ENCODE data around the gene CRYM. TPM values are rescaled to one million over a fixed set of nuclear protein-coding genes. Genes with fewer than 3 reads are reported as not detected.
"Not testable (repeated sequence)": the region's sequence is repeated elsewhere in the genome, so short reads cannot be mapped to it uniquely, and the experiment has no call there.

Gene CRYM
- total and polyA plus RNA-seq, 4 donors, result 0.30 to 2.8 TPM; not detected in 2

DNA sequence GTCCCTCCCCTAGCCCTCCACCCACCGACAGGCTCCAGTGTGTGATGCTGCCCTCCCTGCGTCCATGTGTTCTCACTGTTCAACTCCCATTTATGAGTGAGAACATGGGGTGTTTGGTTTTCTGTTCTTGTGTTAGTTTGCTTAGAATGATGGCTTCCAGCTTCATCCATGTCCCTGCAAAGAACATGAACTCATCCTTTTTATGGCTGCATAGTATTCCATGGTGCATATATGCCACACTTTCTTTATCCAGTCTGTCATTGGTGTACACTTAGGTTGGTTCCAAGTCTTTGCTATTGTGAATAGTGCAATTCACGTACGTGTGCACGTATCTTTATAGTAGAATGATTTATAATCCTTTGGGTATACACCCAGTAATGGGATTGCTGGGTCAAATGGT lies 28.6 kb upstream of the CRYM start:
- H3K27me3 ChIP-seq (ENCODE audit: control insufficient read depth in 1 of 2, insufficient read depth in 2 of 2, low read length in 1 of 2); H3K27ac ChIP-seq (ENCODE audit: low read depth in 1 of 2, low read length in 2 of 2); H3K4me3 ChIP-seq (ENCODE audit: low read length in 2 of 2); H3K4me1 ChIP-seq (ENCODE audit: control insufficient read depth in 1 of 2, insufficient read depth in 2 of 2, low read length in 2 of 2); DNase-seq; H3K36me3 ChIP-seq (ENCODE audit: control insufficient read depth in 1 of 2, insufficient read depth in 2 of 2, low read length in 1 of 2); H3K9me3 ChIP-seq (ENCODE audit: control insufficient read depth, low read length); ATAC-seq (ENCODE audit: low FRiP score): not testable (repeated sequence)
- WGBS, 2 donors, result 93 to 95% methylated on average over 5 of the region's 5 CpGs
- intact Hi-C loops (cut with DNase I), result loop anchor here in 1 of 2 donors (10.0 kb wide), 4 partner anchors 222 to 502 kb away; partner anchors contain the start of genes ERI2 and REXO5

GRCh38 chr16:21302898-21303528 lies 24.9 kb upstream of the CRYM start:
- Histone ChIP-seq H3K4me1 (ENCODE audit: control insufficient read depth in 1 of 2, insufficient read depth in 2 of 2, low read length in 2 of 2) (no peaks in the 10 kb centered on the region), H3K4me3 (ENCODE audit: low read length in 2 of 2) (no peak overlapping the region), H3K27ac (ENCODE audit: low read depth in 1 of 2, low read length in 2 of 2) (no peak overlapping the region), H3K27me3 (ENCODE audit: control insufficient read depth in 1 of 2, insufficient read depth in 2 of 2, low read length in 1 of 2) (no peaks in the 10 kb centered on the region), H3K9me3 (ENCODE audit: control insufficient read depth, low read length) (no peaks in the 10 kb centered on the region), H3K36me3 (ENCODE audit: control insufficient read depth in 1 of 2, insufficient read depth in 2 of 2, low read length in 1 of 2) (no peaks in the 10 kb centered on the region)
- intact Hi-C loops (cut with DNase I), result loop anchor here (5.0 to 10.0 kb wide), 6 partner anchors 121 to 1019 kb away; partner anchors contain the start of genes ERI2 (in 1 of the 2) and REXO5 (in 1 of the 2)
- WGBS, 2 donors, result 85 to 89% methylated on average over 4 of the region's 4 CpGs
- ATAC-seq (ENCODE audit: low FRiP score) (no peak), DNase-seq (no peak)

- Histone ChIP-seq H3K9me3 (ENCODE audit: control insufficient read depth, low read length) (no peaks in the 10 kb centered on the region), H3K27me3 (ENCODE audit: control insufficient read depth in 1 of 2, insufficient read depth in 2 of 2, low read length in 1 of 2) (no peaks in the 10 kb centered on the region), H3K27ac (ENCODE audit: low read depth in 1 of 2, low read length in 2 of 2) (no peak overlapping the region), H3K4me3 (ENCODE audit: low read length in 2 of 2) (no peak overlapping the region), H3K4me1 (ENCODE audit: control insufficient read depth in 1 of 2, insufficient read depth in 2 of 2, low read length in 2 of 2) (no peaks in the 10 kb centered on the region), H3K36me3 (ENCODE audit: control insufficient read depth in 1 of 2, insufficient read depth in 2 of 2, low read length in 1 of 2) (no peaks in the 10 kb centered on the region)
- 86 to 89% methylated on average over 3 of the region's 3 CpGs for WGBS, 2 donors
- ATAC-seq (ENCODE audit: low FRiP score), result no peak
- intact Hi-C loops (cut with DNase I), result loop anchor here (5.0 to 10.0 kb wide), 6 partner anchors 120 to 1020 kb away; partner anchors contain the start of genes ERI2 (in 1 of the 2) and REXO5 (in 1 of the 2)
- no peak for DNase-seq
Measured at GRCh38 chr16:21302454-21302853, 24.4 kb upstream of the CRYM start.

- H3K9me3 ChIP-seq (ENCODE audit: control insufficient read depth, low read length), result no peaks in the 10 kb centered on the region
- WGBS, 2 donors, result 1% methylated on average over 17 of the region's 17 CpGs
Measured at GRCh38 chr16:21301895-21302291, 23.8 kb upstream of the CRYM start.

DNA sequence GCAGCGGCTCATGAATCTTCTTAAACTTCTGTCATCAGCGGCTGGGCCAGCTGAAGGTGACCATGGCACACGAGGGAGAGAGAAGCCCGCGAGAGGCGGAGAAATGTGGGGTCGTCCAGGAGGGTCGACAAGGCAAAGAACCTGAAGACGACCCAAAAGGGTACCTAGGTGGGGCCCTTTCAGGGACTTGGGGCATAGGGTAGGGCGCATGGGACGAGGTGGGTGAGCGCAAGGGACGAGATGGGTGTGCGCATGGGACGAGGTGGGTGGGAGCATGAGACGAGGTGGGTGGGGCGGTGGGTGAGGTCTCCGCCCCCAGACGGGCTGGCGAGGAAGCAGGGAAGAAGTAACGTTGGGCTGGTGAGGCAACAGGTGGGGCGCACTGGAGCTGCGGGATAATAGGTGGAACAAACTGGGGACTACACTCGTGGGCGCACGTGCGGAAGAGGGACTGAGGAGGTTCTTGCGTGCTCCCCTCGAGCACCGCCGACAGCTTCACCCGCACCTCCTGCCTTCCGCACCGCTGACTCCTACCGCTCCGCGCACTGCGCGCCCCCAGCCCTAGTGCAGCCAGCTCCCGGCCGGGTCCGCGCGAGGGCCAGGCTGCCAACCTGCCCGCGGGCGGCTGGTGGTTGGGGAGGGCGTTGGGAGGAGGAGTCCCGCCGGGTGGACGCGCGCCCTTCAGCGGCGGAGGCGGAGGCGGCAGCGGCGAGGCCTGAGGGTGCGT lies 23.2 kb upstream of the CRYM start:
- ATAC-seq (ENCODE audit: low FRiP score), result peak; percentile 84
- H3K36me3 ChIP-seq (ENCODE audit: control insufficient read depth in 1 of 2, insufficient read depth in 2 of 2, low read length in 1 of 2), result no peaks in the 10 kb centered on the region
- no peaks in the 10 kb centered on the region for H3K27me3 ChIP-seq (ENCODE audit: control insufficient read depth in 1 of 2, insufficient read depth in 2 of 2, low read length in 1 of 2)
- peak; percentile 78 to 89 for DNase-seq
- no peaks in the 10 kb centered on the region for H3K4me1 ChIP-seq (ENCODE audit: control insufficient read depth in 1 of 2, insufficient read depth in 2 of 2, low read length in 2 of 2)
- H3K9me3 ChIP-seq (ENCODE audit: control insufficient read depth, low read length), result no peaks in the 10 kb centered on the region
- peak overlapping the region in 1 of 2 donors; percentile 79 for H3K27ac ChIP-seq (ENCODE audit: low read depth in 1 of 2, low read length in 2 of 2)
- H3K4me3 ChIP-seq (ENCODE audit: low read length in 2 of 2), result peak overlapping the region; percentile 50 to 58
- intact Hi-C loops (cut with DNase I), result loop anchor here (2.0 to 10.0 kb wide), 8 partner anchors 113 to 1021 kb away; partner anchors contain the start of genes LDAF1 (in 2 of the 2), ERI2 (in 1 of the 2) and REXO5 (in 1 of the 2)
- WGBS, 2 donors, result 0% methylated on average over 55 to 60 of the region's 60 CpGs

More at GRCh38 chr16:21301895-21302291, 23.8 kb upstream of the CRYM start:
- intact Hi-C loops (cut with DNase I), result loop anchor here (2.0 to 10.0 kb wide), 8 partner anchors 113 to 1020 kb away; partner anchors contain the start of genes LDAF1 (in 2 of the 2), ERI2 (in 1 of the 2) and REXO5 (in 1 of the 2)
- no peak overlapping the region for H3K27ac ChIP-seq (ENCODE audit: low read depth in 1 of 2, low read length in 2 of 2)
- DNase-seq (no peak), ATAC-seq (ENCODE audit: low FRiP score) (no peak)
- H3K4me1 ChIP-seq (ENCODE audit: control insufficient read depth in 1 of 2, insufficient read depth in 2 of 2, low read length in 2 of 2), result no peaks in the 10 kb centered on the region
- no peaks in the 10 kb centered on the region for H3K27me3 ChIP-seq (ENCODE audit: control insufficient read depth in 1 of 2, insufficient read depth in 2 of 2, low read length in 1 of 2)
- peak overlapping the region in 1 of 2 donors; percentile 50 for H3K4me3 ChIP-seq (ENCODE audit: low read length in 2 of 2)
- no peaks in the 10 kb centered on the region for H3K36me3 ChIP-seq (ENCODE audit: control insufficient read depth in 1 of 2, insufficient read depth in 2 of 2, low read length in 1 of 2)

DNA sequence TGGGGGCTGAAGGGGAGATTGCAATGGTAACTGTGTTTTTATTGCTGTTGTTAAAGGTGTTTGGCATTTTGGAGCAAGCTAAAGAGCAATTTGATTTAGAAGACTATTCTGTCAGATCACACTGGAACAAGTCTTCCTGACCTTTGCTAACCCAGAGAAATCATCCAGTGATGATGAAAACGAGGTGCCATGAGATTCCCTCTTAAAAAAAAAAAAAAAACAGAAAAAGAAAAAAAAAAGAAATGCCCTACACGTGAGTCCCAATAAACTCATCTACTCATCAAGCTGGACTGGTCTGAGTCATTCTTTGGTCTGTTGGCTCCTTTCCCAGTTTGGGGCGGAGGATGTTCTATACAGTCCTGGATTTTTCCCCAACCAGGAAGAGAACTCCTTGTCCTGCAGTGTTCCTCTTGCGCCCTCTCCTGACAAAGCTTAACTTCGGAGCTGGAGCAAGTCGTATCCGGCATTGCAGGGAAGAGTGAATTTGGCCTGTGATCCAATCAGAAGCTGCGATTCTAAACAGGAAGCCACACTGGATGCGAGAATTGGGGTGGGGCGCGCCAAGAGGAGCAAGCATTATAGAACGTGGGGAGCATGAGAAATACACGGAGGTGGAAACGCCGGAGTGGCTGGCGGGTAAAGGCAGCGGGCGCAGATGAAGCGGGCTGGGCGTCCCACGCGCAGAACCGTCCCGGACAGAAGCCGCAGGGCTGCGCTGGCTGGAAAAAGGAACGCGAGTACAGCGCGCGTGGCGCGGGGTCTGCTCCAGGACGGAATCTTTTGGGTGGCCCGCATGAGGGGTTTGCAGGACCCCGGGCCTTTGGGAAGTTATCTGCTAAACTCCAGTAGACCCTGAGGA lies 22.4 kb upstream of the CRYM start:
- Histone ChIP-seq H3K27ac (ENCODE audit: low read depth in 1 of 2, low read length in 2 of 2) (peak overlapping the region in 1 of 2 donors; percentile 79), H3K36me3 (ENCODE audit: control insufficient read depth in 1 of 2, insufficient read depth in 2 of 2, low read length in 1 of 2) (no peaks in the 10 kb centered on the region), H3K4me1 (ENCODE audit: control insufficient read depth in 1 of 2, insufficient read depth in 2 of 2, low read length in 2 of 2) (no peaks in the 10 kb centered on the region), H3K9me3 (ENCODE audit: control insufficient read depth, low read length) (no peaks in the 10 kb centered on the region), H3K4me3 (ENCODE audit: low read length in 2 of 2) (peak overlapping the region; percentile 50 to 58), H3K27me3 (ENCODE audit: control insufficient read depth in 1 of 2, insufficient read depth in 2 of 2, low read length in 1 of 2) (no peaks in the 10 kb centered on the region)
- 0 to 1% methylated on average over 36 of the region's 36 CpGs for WGBS, 2 donors
- DNase-seq (peak; percentile 92 to 96), ATAC-seq (ENCODE audit: low FRiP score) (peak; percentile 99)
- intact Hi-C loops (cut with DNase I), result loop anchor here (2.0 to 10.0 kb wide), 8 partner anchors 112 to 1022 kb away; partner anchors contain the start of genes LDAF1 (in 2 of the 2), ERI2 (in 1 of the 2) and REXO5 (in 1 of the 2)

GRCh38 chr16:21289789-21290188 lies 11.7 kb upstream of the CRYM start:
- not testable (repeated sequence) for ATAC-seq (ENCODE audit: low FRiP score); H3K27me3 ChIP-seq (ENCODE audit: control insufficient read depth in 1 of 2, insufficient read depth in 2 of 2, low read length in 1 of 2)
- WGBS, 2 donors, result 96 to 97% methylated on average over 3 of the region's 3 CpGs

DNA sequence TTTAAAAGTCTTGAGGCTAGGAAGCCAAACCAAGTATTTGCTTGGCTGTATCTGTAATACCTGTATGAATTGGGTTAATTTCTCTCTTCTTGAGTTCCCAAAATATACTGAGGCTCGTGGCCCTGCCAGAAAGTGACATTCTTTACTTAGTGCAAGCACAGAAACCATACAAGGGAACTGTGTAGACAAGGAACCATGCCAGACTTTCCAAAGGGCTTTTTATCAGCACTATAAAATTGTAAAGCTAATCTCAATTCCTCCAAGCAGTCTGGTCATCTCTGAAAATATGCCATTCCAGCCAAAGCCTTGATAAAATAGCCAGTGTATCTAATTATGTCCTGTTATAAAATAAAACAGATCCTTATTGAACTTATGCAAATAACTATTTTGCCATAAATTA lies 7.2 kb upstream of the CRYM start:
- Histone ChIP-seq H3K4me1 (ENCODE audit: control insufficient read depth in 1 of 2, insufficient read depth in 2 of 2, low read length in 2 of 2) (no peaks in the 10 kb centered on the region), H3K36me3 (ENCODE audit: control insufficient read depth in 1 of 2, insufficient read depth in 2 of 2, low read length in 1 of 2) (no peaks in the 10 kb centered on the region), H3K27me3 (ENCODE audit: control insufficient read depth in 1 of 2, insufficient read depth in 2 of 2, low read length in 1 of 2) (no peaks in the 10 kb centered on the region), H3K4me3 (ENCODE audit: low read length in 2 of 2) (no peak overlapping the region), H3K27ac (ENCODE audit: low read depth in 1 of 2, low read length in 2 of 2) (no peak overlapping the region), H3K9me3 (ENCODE audit: control insufficient read depth, low read length) (no peaks in the 10 kb centered on the region)
- no peak for DNase-seq
- ATAC-seq (ENCODE audit: low FRiP score), result no peak
- 0% methylated on average over 1 of the region's 1 CpG for WGBS, 2 donors
- intact Hi-C loops (cut with DNase I), result loop anchor here in 1 of 2 donors (2.0 kb wide), 1 partner anchor 13 kb away; no protein-coding TSS in a partner anchor

More at GRCh38 chr16:21289789-21290188, 11.7 kb upstream of the CRYM start:
- H3K9me3 ChIP-seq (ENCODE audit: control insufficient read depth, low read length); H3K4me1 ChIP-seq (ENCODE audit: control insufficient read depth in 1 of 2, insufficient read depth in 2 of 2, low read length in 2 of 2); H3K27ac ChIP-seq (ENCODE audit: low read depth in 1 of 2, low read length in 2 of 2); intact Hi-C loops (cut with DNase I); H3K36me3 ChIP-seq (ENCODE audit: control insufficient read depth in 1 of 2, insufficient read depth in 2 of 2, low read length in 1 of 2); DNase-seq; H3K4me3 ChIP-seq (ENCODE audit: low read length in 2 of 2): not testable (repeated sequence)
